NCI-H345 treated with DMSO at 0.1 percent for 48 hours (cell line): ENCODE results near the gene PHC2.
"Not testable (repeated sequence)": the region's sequence is repeated elsewhere in the genome, so short reads cannot be mapped to it uniquely, and the experiment has no call there.

ENCODE experiments used
- DNase-seq: peaks from one replicate; lab custom pipeline; 2025; ENCODE audit not compliant: unreplicated experiment; lab: John Stamatoyannopoulos, UW

PHC2 gene

GRCh38 chr1:33319186-33319948, 111.5 kb downstream of the PHC2 start:
- no peak for DNase-seq

- DNase-seq, result no peak
These were observed 112.9 kb downstream of the PHC2 start for GRCh38 chr1:33317946-33318345.

- DNase-seq, result no peak
These were observed 113.5 kb downstream of the PHC2 start for GRCh38 chr1:33317354-33317753.

- DNase-seq, result no peak
These were observed 114.3 kb downstream of the PHC2 start for GRCh38 chr1:33316601-33317000.

- no peak for DNase-seq
These were observed 116.5 kb downstream of the PHC2 start for GRCh38 chr1:33314416-33314815.

GRCh38 chr1:33312413-33312749, 118.5 kb downstream of the PHC2 start:
- no peak for DNase-seq

- DNase-seq, result no peak
These were observed 119.0 kb downstream of the PHC2 start for GRCh38 chr1:33311706-33312412.

- no peak for DNase-seq
These were observed 120.2 kb downstream of the PHC2 start for GRCh38 chr1:33310702-33311101.

- DNase-seq, result not testable (repeated sequence)
These were observed 121.5 kb downstream of the PHC2 start for GRCh38 chr1:33309351-33309750.

GRCh38 chr1:33307494-33307864, 123.4 kb downstream of the PHC2 start:
- DNase-seq, result no peak

- no peak for DNase-seq
These were observed 124.0 kb downstream of the PHC2 start for GRCh38 chr1:33306653-33307493.

- no peak for DNase-seq
These were observed 124.9 kb downstream of the PHC2 start for GRCh38 chr1:33305816-33306652.

- DNase-seq, result no peak
These were observed 125.9 kb downstream of the PHC2 start for GRCh38 chr1:33305016-33305415.

GRCh38 chr1:33302325-33302724, 128.6 kb downstream of the PHC2 start:
- no peak for DNase-seq

- DNase-seq, result no peak
These were observed 129.5 kb downstream of the PHC2 start for GRCh38 chr1:33301273-33301984.

- DNase-seq, result no peak
These were observed 130.2 kb downstream of the PHC2 start for GRCh38 chr1:33300673-33301072.

GRCh38 chr1:33299461-33300155, 131.3 kb downstream of the PHC2 start:
- no peak for DNase-seq

GRCh38 chr1:33298623-33299277, 132.1 kb downstream of the PHC2 start:
- peak; percentile 29 for DNase-seq
